KMS-11 (cell line): ENCODE results near the gene RFT1.
A peak's percentile ranks its signal among the peaks of the same experiment; 100 is the strongest.

Source experiments
- H2AFZ ChIP-seq: fragments of 200-600 bp; sonication (generic); 2 replicates; pipeline ENCODE4 v1.6.1; 2016; ENCODE audit warnings: antibody characterized with exemption, mixed run types, low read depth
- H3K27ac ChIP-seq: fragments of 200-600 bp; sonication (generic); 2 replicates; pipeline ENCODE4 v1.6.1; 2016; ENCODE audit warnings: mild to moderate bottlenecking, mixed run types
- H3K27me3 ChIP-seq: fragments of 200-600 bp; sonication (generic); 2 replicates; pipeline ENCODE4 v1.6.1; 2017; ENCODE audit warnings: mild to moderate bottlenecking, low read depth, mixed run types, moderate library complexity; ENCODE audit not compliant: insufficient read depth
- H3K36me3 ChIP-seq: fragments of 200-600 bp; sonication (generic); 2 replicates; pipeline ENCODE4 v1.6.1; 2017; ENCODE audit warnings: mild to moderate bottlenecking, mixed run types; ENCODE audit not compliant: insufficient read depth
- H3K4me1 ChIP-seq: fragments of 200-600 bp; sonication (generic); 2 replicates; pipeline ENCODE4 v1.6.1; 2016; ENCODE audit warnings: mild to moderate bottlenecking, low read depth, mixed run types; ENCODE audit not compliant: poor library complexity, severe bottlenecking
- H3K4me2 ChIP-seq: fragments of 200-600 bp; sonication (generic); 2 replicates; pipeline ENCODE4 v1.7.0; 2016; ENCODE audit warnings: mild to moderate bottlenecking, mixed run types
- H3K4me3 ChIP-seq: fragments of 200-600 bp; sonication (generic); IDR thresholded peaks from 2 replicates; pipeline ENCODE4 v1.6.1; 2017; ENCODE audit warnings: low read depth, low read length, mixed read lengths; ENCODE audit not compliant: insufficient read depth
- H3K79me2 ChIP-seq: fragments of 200-600 bp; sonication (generic); 2 replicates; pipeline ENCODE4 v1.6.1; 2016; ENCODE audit warnings: low read depth, mixed run types; ENCODE audit not compliant: insufficient read depth
- H3K9ac ChIP-seq: fragments of 200-600 bp; sonication (generic); 2 replicates; pipeline ENCODE4 v1.6.1; 2016; ENCODE audit warnings: mild to moderate bottlenecking, mixed run types
- H4K20me1 ChIP-seq: fragments of 200-600 bp; sonication (generic); 2 replicates; pipeline ENCODE4 v1.6.1; 2016; ENCODE audit warnings: mild to moderate bottlenecking, mixed run types; ENCODE audit not compliant: insufficient read depth
- TF ChIP-seq, protein P1 (sequence below): fragments of 200-600 bp; sonication (generic); conservative IDR thresholded peaks from 2 replicates; pipeline ENCODE4 v1.6.1; 2017; ENCODE audit warnings: low read depth, mild to moderate bottlenecking, antibody characterized with exemption, low read length, moderate library complexity, mixed read lengths

The RFT1 gene

GRCh38 chr3:53163444-53164387 lies 33.5 kb upstream of the RFT1 start:
- Histone ChIP-seq H3K27me3 (no peaks in the 10 kb centered on the region), H2AFZ (no peak overlapping the region), H3K36me3 (no peaks in the 10 kb centered on the region), H4K20me1 (no peaks in the 10 kb centered on the region), H3K4me2 (no peak overlapping the region), H3K27ac (no peak overlapping the region), H3K9ac (no peak overlapping the region), H3K4me1 (peaks cover 14% of the 10 kb centered on the region), H3K4me3 (no peak overlapping the region), H3K79me2 (no peaks in the 10 kb centered on the region; the same call in 1 of the 2 replicates)
- TF ChIP-seq, protein P1, sequence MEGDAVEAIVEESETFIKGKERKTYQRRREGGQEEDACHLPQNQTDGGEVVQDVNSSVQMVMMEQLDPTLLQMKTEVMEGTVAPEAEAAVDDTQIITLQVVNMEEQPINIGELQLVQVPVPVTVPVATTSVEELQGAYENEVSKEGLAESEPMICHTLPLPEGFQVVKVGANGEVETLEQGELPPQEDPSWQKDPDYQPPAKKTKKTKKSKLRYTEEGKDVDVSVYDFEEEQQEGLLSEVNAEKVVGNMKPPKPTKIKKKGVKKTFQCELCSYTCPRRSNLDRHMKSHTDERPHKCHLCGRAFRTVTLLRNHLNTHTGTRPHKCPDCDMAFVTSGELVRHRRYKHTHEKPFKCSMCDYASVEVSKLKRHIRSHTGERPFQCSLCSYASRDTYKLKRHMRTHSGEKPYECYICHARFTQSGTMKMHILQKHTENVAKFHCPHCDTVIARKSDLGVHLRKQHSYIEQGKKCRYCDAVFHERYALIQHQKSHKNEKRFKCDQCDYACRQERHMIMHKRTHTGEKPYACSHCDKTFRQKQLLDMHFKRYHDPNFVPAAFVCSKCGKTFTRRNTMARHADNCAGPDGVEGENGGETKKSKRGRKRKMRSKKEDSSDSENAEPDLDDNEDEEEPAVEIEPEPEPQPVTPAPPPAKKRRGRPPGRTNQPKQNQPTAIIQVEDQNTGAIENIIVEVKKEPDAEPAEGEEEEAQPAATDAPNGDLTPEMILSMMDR: no peak

- H3K27me3 ChIP-seq: no peaks in the 10 kb centered on the region
- TF ChIP-seq, protein P1: no peak
- no peak overlapping the region for H2AFZ ChIP-seq
- H3K4me3 ChIP-seq: no peak overlapping the region
- H3K4me2 ChIP-seq: peak overlapping the region; percentile 29; the same call in 1 of the 2 replicates
- H3K4me1 ChIP-seq: peaks cover 14% of the 10 kb centered on the region
- no peak overlapping the region for H3K9ac ChIP-seq
- no peaks in the 10 kb centered on the region for H3K36me3 ChIP-seq
- H3K79me2 ChIP-seq: no peaks in the 10 kb centered on the region; the same call in 1 of the 2 replicates
- no peaks in the 10 kb centered on the region for H4K20me1 ChIP-seq
- no peak overlapping the region for H3K27ac ChIP-seq
Measured at GRCh38 chr3:53162672-53163443, 32.6 kb upstream of the RFT1 start.

- Histone ChIP-seq H4K20me1 (no peaks in the 10 kb centered on the region), H2AFZ (no peak overlapping the region), H3K27me3 (no peaks in the 10 kb centered on the region), H3K4me3 (no peak overlapping the region), H3K4me2 (peak overlapping the region; percentile 29; the same call in 1 of the 2 replicates), H3K36me3 (no peaks in the 10 kb centered on the region), H3K4me1 (peaks cover 14% of the 10 kb centered on the region), H3K9ac (peak overlapping the region; percentile 51; the same call in 1 of the 2 replicates), H3K27ac (no peak overlapping the region), H3K79me2 (no peaks in the 10 kb centered on the region; the same call in 1 of the 2 replicates)
- TF ChIP-seq, protein P1: no peak
Measured at GRCh38 chr3:53161820-53162671, 31.8 kb upstream of the RFT1 start.

DNA sequence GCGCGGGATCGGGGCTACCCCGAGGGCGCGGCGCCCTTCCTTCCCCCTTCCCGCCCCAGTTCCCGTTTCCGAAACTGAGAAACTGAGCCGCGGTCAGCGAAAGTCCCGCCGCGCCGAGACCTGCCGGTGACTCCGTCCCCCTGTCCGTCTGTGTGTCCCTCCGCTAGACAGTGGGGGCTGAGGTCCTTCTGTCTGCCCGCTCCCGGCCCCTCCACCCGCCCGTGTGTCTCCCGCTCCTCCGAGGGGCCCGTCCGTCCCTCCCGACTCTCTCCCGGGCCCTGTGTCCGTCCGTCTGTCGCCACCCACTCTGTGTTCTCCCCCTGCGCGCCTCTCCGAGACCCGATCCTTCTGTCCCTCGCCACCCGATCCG lies 31.2 kb upstream of the RFT1 start:
- Histone ChIP-seq H3K27ac (no peak overlapping the region), H3K4me1 (peaks cover 14% of the 10 kb centered on the region), H3K9ac (peak overlapping the region; percentile 51; the same call in 1 of the 2 replicates), H3K4me3 (no peak overlapping the region), H4K20me1 (no peaks in the 10 kb centered on the region), H3K36me3 (no peaks in the 10 kb centered on the region), H2AFZ (no peak overlapping the region; the same call in 1 of the 2 replicates), H3K4me2 (no peak overlapping the region), H3K27me3 (no peaks in the 10 kb centered on the region), H3K79me2 (no peaks in the 10 kb centered on the region; the same call in 1 of the 2 replicates)
- TF ChIP-seq, protein P1: no peak
